Measurements from ENCODE around the gene CADM1.

Gene CADM1

GRCh38 chr11:115198321-115198741 lies 305.9 kb downstream of the CADM1 start:
- no peak for DNase-seq

GRCh38 chr11:115197433-115197832 lies 306.8 kb downstream of the CADM1 start:
- no peak for DNase-seq

GRCh38 chr11:115197031-115197430 lies 307.2 kb downstream of the CADM1 start:
- no peak for DNase-seq

GRCh38 chr11:115194802-115195110 lies 309.5 kb downstream of the CADM1 start:
- no peak for DNase-seq

GRCh38 chr11:115193914-115194801 lies 310.1 kb downstream of the CADM1 start:
- DNase-seq = no peak

GRCh38 chr11:115191761-115192160 lies 312.5 kb downstream of the CADM1 start:
- DNase-seq = no peak

GRCh38 chr11:115190196-115190595 lies 314.0 kb downstream of the CADM1 start:
- no peak for DNase-seq

GRCh38 chr11:115188898-115189278 lies 315.3 kb downstream of the CADM1 start:
- DNase-seq = no peak

GRCh38 chr11:115188188-115188897 lies 315.9 kb downstream of the CADM1 start:
- no peak for DNase-seq

GRCh38 chr11:115185931-115186330 lies 318.3 kb downstream of the CADM1 start:
- DNase-seq = no peak

GRCh38 chr11:115185507-115185906 lies 318.7 kb downstream of the CADM1 start:
- no peak for DNase-seq

- DNase-seq = no peak
These were observed 319.3 kb downstream of the CADM1 start for GRCh38 chr11:115184901-115185300.

GRCh38 chr11:115183830-115184229 lies 320.4 kb downstream of the CADM1 start:
- DNase-seq = no peak

- DNase-seq = no peak
These were observed 321.1 kb downstream of the CADM1 start for GRCh38 chr11:115183136-115183535.

- no peak for DNase-seq
These were observed 321.8 kb downstream of the CADM1 start for GRCh38 chr11:115182282-115182955.

- DNase-seq = no peak
These were observed 322.7 kb downstream of the CADM1 start for GRCh38 chr11:115181538-115181937.

- no peak for DNase-seq
These were observed 323.9 kb downstream of the CADM1 start for GRCh38 chr11:115180272-115180671.

GRCh38 chr11:115179636-115180035 lies 324.6 kb downstream of the CADM1 start:
- DNase-seq = no peak

- DNase-seq = peak; percentile 49
These were observed 325.5 kb downstream of the CADM1 start for GRCh38 chr11:115178705-115179104.

- DNase-seq = no peak
These were observed 331.1 kb downstream of the CADM1 start for GRCh38 chr11:115173136-115173535.

GRCh38 chr11:115170133-115170815 lies 333.9 kb downstream of the CADM1 start:
- peak; percentile 24 for DNase-seq

GRCh38 chr11:115169251-115169650 lies 335.0 kb downstream of the CADM1 start:
- DNase-seq = no peak

- DNase-seq = no peak
These were observed 335.5 kb downstream of the CADM1 start for GRCh38 chr11:115168686-115169085.
